ENCODE results near the gene SGCA.

GRCh38 chr17:50214976-50215760 is 49.4 kb downstream of the SGCA start:
- TF ChIP-seq POLR2A (IDR thresholded peaks at IDR 0.05) (no peak), CTCF (IDR thresholded peaks at IDR 0.05) (no peak)

Data from body of pancreas (tissue), 4 donors.